NCI-H128 (cell line): ENCODE results near the gene CEP350.

Source experiments
- DNase-seq: peaks from one replicate; lab custom pipeline; 2025; ENCODE audit not compliant: unreplicated experiment; lab: John Stamatoyannopoulos, UW

CEP350 gene

GRCh38 chr1:180046674-180047073 lies 92.1 kb downstream of the CEP350 start:
- DNase-seq, result no peak

- DNase-seq, result no peak
Observed at GRCh38 chr1:180053594-180054567, 99.3 kb downstream of the CEP350 start.

DNA sequence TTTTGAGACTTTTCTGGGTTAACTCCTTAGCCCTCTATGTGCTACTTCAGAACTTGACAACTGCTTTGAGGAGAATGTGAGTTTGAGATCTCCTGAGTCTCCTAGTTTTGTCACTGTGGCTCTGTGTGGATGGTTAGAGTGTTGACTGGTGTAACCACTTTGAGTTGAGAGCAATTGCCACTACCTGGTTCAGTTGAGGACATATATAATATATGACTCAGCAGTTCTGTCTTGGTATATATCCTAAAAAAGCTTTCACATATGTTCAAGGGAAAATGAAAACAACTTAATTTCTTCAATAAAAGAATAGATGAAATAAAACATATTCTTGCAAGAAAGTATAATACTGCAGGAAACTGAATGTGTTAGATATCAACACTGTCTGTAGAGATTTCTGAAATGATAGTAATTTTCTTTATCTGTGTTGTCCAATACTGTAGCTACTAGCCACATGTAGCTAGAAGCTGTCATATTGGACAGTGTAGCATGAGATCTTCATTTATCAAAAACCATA lies 103.3 kb downstream of the CEP350 start:
- DNase-seq, result no peak

GRCh38 chr1:180061019-180061418 lies 106.4 kb downstream of the CEP350 start:
- DNase-seq, result no peak

DNA sequence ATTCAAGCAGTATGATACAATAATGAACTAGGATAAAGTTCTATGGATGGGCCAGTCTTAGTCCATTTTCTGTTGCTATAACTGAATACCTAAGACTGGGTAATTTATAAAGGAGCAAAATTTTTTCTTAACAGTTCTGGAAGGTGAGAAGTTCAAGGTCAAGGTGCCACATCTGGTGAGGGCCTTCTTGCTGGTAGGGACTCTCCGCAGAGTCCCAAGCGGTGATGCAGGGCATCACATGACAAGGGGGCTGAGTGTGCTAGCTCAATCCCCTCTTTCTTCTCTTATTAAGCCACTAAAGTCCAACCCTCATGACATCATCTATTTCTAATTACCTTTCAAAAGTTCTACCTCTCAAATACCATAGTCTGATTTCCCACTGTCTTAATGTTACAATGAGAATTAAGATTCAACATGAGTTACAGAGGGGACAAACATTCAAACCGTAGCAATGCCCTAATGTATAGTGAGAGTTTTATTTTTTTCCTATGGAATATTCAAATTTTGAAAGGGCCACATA lies 107.9 kb downstream of the CEP350 start:
- DNase-seq, result no peak

DNA sequence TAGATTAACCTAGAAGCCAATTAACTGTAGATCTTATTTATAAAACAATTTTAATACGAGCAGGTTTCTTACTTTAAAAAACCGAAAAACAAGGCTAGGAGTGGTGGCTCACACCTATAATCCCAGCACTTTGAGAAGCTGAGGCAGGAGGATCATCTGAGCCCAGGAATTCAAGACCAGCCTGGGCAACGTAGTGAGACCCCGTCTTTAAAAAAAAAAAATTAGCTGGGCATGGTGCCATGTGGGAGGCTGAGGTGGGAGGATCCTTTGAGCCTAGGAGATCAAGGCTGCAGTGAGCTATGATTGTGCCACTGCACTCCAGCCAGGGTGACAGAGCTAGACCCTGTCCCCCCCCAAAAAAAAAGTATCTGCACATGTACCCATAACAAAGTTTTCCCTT lies 110.8 kb downstream of the CEP350 start:
- DNase-seq, result no peak

DNA sequence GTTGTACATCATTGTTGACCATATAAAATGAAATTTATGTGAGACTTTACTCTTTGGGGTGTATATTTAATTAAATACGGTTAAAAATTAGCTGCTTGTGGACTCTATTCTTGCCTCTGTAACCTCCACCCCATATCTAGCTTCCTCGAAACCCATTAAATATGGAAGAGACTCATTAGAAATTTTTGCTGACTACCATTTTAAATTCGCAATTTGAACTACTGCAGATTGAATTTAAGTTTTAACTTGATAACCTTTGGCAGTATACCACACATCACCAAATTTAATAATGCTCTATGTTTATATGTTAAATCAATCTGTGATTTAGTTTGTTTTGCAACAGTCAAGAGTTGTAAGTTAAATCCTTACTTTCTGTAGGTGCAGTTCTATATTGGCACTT lies 111.5 kb downstream of the CEP350 start:
- DNase-seq, result no peak

- DNase-seq, result no peak
Observed at GRCh38 chr1:180070286-180070685, 115.7 kb downstream of the CEP350 start.

GRCh38 chr1:180071759-180072158 lies 117.1 kb downstream of the CEP350 start:
- DNase-seq, result no peak

DNA sequence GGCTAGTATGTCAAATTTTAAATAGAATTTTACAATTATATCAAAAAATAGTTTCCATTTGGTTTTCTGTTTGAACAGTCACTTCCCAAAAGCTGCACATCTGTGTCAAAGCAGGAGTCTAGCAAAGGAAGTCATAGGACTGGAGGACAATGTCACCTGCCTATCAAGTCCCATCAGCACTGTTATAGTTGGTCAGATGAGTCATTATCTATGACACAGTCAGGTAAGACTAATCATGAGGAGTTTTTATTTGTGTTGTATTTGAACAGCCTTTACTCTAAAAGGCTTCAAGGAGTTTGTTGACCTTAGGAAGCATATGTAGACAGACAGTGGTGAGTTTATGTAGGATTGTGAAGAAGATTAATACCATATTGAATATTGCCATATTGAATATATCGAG lies 125.8 kb downstream of the CEP350 start:
- no peak for DNase-seq

DNA sequence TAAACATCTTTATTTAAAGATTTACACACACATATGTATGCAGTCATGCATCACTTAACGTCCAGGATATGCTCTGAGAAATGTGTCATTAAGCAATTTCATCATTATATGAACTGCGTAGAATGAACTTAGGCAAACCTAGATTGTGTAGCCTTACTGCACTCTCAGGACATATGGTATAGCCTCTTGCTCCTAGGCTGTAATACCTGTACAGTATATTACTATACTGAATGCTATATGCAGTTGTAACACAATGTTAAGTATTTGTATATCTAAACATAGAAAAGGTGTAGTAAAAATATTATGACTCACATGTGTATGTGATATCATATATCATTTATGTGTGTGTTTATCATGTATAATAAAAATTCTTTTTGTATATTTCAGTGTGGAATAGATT lies 126.9 kb downstream of the CEP350 start:
- no peak for DNase-seq

GRCh38 chr1:180083164-180083563 lies 128.6 kb downstream of the CEP350 start:
- no peak for DNase-seq

- DNase-seq, result no peak
Observed at GRCh38 chr1:180084867-180085266, 130.3 kb downstream of the CEP350 start.

DNA sequence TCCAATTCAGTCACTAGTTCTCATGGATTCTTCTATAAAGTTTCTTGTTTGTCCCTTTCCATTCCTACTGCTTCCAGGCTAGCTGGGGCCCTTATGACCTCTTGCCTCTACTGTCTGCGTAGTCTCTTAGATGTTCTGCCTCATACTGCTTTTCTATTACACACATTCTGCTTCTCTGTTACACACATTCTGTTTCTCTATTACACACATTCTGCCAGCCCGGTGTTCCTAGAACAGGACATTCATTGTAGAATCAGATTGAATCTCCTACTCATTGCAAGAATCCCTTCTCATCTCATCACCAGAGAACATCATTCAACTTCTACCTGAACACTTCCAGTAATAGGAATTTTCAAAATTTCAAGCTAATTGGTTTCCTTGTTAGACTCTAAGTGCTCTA lies 130.7 kb downstream of the CEP350 start:
- DNase-seq, result no peak

DNA sequence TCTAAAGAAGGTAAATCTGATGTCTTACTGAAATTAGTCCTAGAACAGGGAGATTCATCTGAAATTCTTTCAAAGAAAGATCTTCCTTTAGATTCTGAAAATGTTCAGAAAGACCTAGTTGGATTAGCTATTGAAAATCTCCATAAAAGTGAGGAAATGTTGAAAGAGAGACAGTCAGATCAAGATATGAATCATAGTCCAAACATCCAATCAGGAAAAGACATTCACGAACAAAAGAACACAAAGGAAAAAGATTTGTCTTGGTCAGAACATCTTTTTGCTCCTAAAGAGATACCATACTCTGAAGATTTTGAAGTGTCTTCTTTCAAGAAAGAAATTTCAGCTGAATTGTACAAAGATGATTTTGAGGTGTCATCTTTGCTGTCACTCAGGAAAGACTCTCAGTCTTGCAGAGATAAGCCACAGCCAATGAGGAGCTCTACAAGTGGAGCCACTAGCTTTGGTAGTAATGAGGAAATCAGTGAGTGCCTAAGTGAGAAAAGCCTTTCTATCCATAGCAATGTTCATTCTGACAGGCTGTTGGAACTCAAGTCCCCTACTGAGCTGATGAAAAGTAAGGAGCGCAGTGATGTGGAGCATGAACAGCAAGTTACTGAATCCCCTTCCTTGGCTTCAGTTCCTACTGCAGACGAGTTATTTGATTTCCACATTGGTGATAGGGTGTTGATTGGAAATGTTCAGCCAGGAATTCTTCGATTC lies 138.5 kb downstream of the CEP350 start:
- DNase-seq, result no peak

GRCh38 chr1:180094705-180095295 lies 140.2 kb downstream of the CEP350 start:
- DNase-seq, result no peak

DNA sequence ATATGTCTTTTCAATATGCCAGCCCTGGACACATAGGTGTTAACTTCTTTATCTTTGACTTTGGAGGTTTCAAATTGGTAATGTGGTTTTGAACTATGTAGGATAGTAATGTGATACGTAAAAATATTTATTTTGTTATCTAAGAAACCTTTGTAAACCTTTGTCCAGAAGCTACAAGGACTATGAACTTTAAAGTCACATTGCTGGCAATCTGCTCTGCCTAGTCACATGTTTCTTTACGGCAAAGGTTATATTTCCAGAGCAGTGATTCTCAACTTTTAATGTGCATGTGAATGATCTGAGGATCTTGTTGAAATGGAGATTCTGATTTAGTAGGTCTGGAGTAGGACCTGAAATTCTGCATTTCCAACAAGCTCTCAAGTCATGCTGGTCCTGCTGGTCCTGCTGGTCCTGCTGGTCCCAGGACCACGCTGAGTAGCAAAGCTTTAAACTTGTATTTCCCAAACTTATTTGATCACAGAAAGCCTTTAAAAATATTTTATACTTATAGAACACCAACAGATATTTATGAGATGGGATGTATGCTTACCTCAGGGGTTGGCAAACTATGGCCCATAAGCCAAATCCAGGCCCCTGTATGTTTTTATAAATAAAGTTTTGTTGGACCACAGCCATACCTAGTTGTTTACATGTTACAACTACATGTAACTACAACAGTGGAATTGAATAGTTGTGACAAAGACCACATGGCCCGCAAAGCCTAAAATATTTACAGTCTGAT lies 142.1 kb downstream of the CEP350 start:
- no peak for DNase-seq

- DNase-seq, result no peak
Observed at GRCh38 chr1:180097326-180097605, 142.7 kb downstream of the CEP350 start.

GRCh38 chr1:180101411-180101810 lies 146.8 kb downstream of the CEP350 start:
- DNase-seq, result no peak

- DNase-seq, result no peak
Observed at GRCh38 chr1:180103819-180104218, 149.2 kb downstream of the CEP350 start.

GRCh38 chr1:180112091-180112490 lies 157.5 kb downstream of the CEP350 start:
- no peak for DNase-seq
